Mammary epithelial cell (primary cell): ENCODE measurements around the gene DEPP1.

Experiments used
- EZH2 ChIP-seq: IDR thresholded peaks from 2 replicates; pipeline ENCODE4 v1.6.1; 2012; ENCODE audit warnings: low read length, inconsistent platforms, borderline replicate concordance
- TF ChIP-seq, protein P1 (sequence below), 2 donors: IDR thresholded peaks in 1 of 2; conservative IDR thresholded peaks in 1 of 2; 2 replicates each; pipeline ENCODE4 v1.5.1; 2011 to 2012; ENCODE audit warnings: inconsistent platforms in 2 of 2, low read length in 2 of 2, mild to moderate bottlenecking in 2 of 2, control low read depth in 1 of 2, low read depth in 1 of 2; ENCODE audit not compliant: insufficient read depth in 1 of 2; ENCODE audit errors: extremely low read depth in 1 of 2

DNA sequence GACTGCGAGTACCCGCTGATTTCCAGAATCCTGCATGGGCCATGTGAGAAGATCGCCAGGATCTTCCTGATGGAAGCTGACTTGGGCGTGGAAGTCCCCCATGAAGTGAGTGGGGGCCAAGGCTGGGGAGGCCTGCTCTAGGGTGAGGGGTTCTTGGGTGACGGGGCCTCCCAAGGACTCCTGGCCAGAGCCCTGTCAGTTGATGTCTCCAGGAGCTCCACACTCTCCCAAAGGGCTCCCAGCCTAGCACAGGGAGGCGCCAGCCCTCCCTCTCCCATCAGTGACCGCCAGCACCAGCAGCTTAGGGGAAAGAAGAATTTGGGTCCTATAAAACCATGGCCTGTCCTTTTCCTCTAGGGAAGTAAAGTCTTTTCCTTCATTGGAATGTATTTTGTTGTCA is 12.4 kb upstream of the DEPP1 start:
- TF ChIP-seq, protein P1, sequence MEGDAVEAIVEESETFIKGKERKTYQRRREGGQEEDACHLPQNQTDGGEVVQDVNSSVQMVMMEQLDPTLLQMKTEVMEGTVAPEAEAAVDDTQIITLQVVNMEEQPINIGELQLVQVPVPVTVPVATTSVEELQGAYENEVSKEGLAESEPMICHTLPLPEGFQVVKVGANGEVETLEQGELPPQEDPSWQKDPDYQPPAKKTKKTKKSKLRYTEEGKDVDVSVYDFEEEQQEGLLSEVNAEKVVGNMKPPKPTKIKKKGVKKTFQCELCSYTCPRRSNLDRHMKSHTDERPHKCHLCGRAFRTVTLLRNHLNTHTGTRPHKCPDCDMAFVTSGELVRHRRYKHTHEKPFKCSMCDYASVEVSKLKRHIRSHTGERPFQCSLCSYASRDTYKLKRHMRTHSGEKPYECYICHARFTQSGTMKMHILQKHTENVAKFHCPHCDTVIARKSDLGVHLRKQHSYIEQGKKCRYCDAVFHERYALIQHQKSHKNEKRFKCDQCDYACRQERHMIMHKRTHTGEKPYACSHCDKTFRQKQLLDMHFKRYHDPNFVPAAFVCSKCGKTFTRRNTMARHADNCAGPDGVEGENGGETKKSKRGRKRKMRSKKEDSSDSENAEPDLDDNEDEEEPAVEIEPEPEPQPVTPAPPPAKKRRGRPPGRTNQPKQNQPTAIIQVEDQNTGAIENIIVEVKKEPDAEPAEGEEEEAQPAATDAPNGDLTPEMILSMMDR (conservative IDR thresholded peaks at IDR 0.05 in 1 of 2, IDR thresholded peaks at IDR 0.05 in 1 of 2; ENCODE audit: extremely low read depth in 1 of 2, insufficient read depth in 1 of 2, low read depth in 1 of 2, low read length in 2 of 2) = no peak
- TF ChIP-seq EZH2 = no peak
